GM21515 (cell line): ENCODE measurements around the gene SMIM26.
"Not testable (repeated sequence)": the region's sequence is repeated elsewhere in the genome, so short reads cannot be mapped to it uniquely, and the experiment has no call there.

Experiments
- ATAC-seq: cut with Tn5 transposase; IDR thresholded peaks from one replicate; pipeline ENCODE4 v1.9.1; 2021; ENCODE audit not compliant: unreplicated experiment

The SMIM26 gene, protein sequence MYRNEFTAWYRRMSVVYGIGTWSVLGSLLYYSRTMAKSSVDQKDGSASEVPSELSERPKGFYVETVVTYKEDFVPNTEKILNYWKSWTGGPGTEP

DNA sequence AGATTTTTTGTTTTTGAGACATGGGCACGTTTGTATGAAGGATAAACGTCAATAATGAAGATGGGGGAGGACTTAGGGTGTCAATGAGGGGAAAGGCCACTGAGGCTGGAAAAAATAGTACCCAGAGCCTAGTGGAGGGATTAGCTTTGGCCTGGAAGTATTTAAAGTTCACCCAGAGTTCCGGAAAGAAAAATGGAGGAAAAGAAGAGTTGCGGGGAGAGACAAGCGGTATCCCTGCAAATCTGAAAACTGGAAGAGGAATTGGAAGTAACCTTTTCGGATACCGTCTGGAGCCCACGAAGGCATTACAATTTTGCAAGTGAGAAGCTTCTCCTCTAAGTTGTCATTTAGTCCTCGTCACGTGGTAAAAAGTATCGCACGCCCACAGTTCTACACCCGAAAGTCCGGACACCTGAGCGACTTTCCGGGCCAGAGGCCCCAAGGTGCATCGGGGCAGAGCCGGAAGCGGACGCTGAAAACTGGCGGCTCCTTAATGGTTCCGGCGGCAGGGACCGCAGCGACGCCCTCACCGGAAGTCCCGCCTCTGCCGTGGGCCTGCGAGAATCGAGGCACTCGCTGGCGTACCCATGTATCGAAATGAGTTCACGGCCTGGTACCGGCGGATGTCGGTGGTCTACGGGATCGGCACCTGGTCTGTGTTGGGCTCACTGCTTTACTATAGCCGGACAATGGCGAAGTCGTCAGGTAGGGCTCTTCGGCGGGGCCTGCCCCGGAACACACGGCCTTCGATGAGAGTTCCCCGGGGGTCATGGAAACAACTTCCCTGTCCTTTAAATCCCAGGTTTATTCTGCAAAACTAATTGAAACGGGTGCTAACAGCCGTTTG is at the start of gene SMIM26:
Gene SMIM26 (plus strand): TSS at position 541 of the 847 bp plus-strand sequence. CDS start 47 bp downstream, at position 588.
- ATAC-seq = peak; percentile 98

DNA sequence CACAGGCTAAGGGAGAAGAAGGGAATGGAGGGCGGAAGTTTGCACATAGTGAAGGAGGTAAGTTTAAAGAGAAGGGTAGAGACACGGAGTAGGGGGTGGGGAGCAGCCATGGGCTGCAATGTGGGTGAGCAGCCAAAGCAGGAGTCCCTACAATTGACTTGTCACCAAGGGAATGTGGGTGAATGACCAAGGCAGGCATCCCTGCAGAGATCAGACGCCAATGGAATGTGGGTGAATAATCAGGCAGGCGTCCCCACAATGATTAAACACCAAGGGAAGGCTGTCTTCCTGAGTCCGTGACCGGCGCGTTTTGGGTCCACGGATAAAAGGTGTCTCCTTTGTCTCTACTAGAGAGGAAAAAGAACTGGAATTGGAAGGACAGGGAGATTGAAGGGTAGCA is 45.2 kb upstream of the SMIM26 start:
- ATAC-seq = not testable (repeated sequence)

DNA sequence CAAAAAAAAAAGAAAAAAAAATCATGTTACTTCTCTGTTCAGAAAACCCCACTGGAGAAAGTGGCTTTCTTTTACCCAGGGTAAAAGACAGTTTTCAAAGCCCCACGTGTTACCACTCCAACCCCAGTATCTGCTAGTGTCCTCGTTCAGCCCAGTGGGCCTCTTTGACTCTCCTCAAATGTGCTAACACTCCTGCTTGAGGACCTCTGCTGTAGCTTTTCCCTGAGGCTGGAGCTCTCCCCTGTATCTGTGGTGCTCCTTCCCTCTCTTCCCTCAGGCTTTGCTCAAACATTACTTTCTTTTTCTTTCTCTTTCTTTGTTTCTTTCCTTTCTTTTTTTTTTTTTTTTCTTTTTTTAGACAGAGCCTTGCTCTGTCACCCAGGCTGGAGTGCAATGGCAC is 44.2 kb upstream of the SMIM26 start:
- ATAC-seq = no peak

DNA sequence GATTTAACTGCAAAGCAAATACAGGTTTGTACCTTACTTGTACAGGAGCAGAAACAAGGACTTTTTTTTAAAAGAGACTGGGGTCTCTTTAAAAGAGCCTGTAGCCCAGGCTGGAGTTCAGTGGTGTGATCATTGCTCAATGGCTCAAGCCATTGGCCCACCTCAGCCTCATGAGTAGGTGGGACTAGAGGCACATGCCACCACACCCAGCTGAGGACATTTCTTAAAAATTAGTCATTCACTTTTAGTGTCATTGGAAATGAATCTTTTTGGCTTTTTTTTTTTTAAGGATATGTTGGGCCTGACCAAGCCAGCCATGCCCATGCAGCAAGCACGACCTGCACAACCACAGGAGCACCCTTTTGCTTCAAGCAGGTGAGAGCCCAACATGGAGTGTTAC is 42.6 kb upstream of the SMIM26 start:
- no peak for ATAC-seq

DNA sequence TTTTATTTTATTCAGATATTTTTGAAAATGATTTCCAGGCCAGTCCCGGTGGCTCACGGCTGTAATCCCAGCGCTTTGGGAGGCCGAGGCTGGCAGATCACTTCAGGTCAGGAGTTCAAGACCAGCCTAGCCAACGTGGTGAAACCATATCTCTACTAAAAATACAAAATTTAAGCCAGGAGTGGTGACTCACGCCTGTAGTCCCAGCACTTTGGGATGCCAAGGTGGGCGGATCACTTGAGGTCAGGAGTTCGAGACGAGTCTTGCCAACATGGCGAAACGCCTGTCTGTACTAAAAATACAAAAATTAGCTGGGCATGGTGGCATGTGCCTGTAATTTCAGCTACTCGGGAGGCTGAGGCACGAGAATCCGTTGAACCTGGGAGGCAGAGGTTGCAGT is 40.5 kb upstream of the SMIM26 start:
- ATAC-seq = not testable (repeated sequence)

DNA sequence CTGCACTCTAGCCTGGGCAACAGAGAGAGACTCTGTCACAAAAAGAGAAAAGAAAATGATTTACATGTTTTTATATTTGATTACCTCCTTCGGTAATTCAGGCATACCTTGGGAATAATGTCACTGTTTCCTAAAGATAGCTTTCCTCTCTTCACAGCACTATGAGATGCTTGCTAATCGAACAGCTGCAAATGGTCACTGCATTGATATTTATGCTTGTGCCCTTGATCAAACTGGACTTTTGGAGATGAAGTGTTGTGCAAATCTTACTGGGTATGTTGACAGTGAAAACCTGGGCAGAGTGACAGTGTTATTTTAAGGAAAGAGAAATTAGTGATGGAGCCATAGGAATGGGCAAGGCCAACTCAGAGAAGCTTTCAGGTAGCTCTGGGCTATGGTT is 39.9 kb upstream of the SMIM26 start:
- no peak for ATAC-seq

DNA sequence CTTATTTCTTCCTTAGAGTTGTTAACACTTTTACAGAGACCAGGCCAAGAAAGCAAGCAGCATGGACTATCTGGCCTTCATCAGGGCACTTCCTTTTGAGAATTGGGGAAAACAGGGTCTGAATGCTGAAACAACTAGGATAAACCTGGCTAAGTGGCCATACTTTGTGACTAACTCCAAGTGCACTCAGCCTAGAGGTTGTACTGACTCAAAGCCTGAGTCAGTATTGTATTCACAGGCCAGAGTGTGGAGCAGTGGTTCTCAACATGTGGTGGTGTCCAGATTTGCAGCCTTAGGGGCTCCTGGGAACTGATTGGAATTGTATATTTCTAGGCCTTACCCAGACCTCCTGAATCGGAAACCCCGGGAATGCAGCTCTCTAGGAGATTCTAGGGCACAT is 39.4 kb upstream of the SMIM26 start:
- ATAC-seq = no peak

DNA sequence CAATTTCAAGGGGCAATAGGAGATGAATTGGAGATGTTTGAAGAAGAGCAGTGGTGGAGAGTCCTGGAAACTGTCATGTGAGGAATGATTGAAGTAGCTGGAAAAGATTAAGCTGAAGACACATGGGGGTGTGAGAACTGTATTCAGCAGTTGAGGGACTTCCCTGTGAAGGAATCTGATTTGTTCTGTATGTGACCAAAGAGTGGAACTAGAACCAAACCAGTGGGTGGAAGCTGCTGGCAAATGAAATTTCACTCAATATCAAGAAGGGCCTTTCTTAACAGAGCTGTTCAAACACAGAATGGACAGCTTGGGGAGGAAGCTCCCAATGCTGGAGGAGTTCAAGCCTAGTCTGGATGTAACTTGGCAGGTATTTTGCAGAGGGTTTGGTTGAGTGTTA is 38.2 kb upstream of the SMIM26 start:
- ATAC-seq = no peak

DNA sequence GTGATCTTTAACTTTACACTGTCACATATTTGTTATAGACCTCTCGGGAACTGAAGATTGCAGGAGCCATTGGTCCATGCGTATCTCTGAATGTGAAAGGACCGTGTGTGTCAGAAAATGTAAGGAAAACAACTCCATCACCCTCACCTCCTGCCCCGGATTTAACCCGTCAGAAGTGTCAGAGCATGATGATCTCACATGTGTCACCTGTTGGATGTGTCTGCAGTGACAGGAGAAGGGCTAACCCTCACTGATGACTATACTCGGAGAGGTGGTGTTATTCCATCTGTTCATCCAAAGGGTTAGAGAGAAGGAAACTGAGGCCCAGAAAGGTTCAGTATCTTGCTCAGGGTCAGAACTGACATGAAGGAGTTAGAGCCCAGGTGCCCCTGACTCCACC is 34.6 kb upstream of the SMIM26 start:
- no peak for ATAC-seq

DNA sequence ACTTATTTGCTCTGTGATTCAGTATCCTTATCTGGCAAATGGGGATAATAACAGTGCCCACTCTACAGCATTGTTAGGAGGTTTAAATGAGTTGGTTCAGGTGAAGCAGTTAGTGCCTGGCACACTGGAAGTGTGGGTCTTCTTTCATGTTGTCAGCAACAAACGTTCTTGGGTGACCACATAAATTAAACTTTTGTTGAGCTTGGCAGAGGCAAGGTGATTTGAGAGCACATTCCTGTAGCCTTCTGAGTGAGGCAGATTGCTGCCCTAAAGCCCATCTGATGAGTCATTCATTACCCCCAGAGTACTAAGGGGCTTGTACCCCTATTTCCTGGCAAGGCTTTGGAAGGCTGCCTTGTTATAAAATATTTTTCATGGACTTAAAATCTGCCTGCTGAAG is 33.7 kb upstream of the SMIM26 start:
- ATAC-seq = no peak

DNA sequence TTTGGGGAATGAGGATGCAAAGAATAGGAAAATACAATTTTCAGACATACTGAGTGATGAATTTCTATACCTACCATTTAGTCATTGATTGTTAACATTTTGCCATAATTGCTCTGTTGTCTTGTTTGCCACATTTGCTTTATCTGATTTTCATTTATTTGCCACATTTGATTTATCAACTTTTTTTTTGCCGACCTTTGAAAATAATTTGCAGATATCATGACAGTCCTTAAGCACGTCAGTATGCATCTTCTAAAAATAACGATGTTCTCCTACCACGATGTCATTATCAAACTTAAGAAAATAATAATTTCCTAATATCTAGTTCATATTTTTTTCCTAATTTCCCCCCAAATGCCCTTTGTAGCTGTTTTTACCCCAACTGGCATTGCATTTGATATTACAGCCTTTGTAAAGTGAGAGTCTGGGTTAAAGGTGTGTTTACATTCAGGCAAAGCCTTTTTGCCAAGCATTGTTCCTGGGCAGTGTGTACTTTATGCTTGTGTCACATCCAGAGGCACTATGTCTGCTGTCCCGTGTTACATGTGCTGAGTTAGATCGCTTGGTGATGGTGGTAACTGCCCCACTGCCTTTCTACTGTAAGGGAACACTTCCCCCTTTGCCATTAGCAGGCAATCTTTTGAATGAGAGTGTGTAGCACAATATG is 33.1 kb upstream of the SMIM26 start:
- ATAC-seq = no peak

DNA sequence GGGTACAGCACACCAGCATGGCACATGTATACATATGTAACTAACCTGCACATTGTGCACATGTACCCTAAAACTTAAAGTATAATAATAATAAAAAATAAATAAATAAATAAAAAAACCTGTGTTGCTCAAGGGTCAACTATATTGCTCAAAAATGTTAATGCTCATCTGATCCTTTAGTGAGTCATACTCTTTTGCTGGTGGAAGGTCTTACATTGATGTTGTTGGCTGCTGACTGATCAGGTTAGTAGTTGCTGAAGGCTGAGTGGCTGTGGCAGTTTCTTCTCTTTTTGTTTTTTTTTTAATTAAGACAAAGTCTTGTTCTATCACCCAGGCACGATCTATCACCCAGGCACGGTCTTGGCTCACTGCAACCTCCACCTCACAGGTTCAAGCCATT is 29.6 kb upstream of the SMIM26 start:
- ATAC-seq = no peak

DNA sequence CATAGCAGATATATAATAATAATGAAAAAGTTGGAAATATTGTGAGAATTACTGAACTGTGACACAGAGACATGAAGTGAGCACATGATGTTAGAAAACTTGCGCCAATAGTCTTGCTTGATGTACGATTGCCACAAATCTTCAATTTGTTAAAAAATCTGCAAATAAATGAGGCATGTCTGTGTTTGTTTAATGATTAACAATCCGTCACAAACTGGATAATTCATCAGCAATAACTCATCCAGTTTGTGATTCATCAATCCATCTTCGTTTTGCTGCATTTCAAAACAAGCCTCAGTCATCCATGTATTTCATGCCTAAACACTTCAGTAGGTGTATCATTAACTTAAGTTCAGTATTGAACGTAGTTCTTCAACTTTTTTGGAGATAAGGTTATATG is 25.5 kb upstream of the SMIM26 start:
- ATAC-seq = no peak

DNA sequence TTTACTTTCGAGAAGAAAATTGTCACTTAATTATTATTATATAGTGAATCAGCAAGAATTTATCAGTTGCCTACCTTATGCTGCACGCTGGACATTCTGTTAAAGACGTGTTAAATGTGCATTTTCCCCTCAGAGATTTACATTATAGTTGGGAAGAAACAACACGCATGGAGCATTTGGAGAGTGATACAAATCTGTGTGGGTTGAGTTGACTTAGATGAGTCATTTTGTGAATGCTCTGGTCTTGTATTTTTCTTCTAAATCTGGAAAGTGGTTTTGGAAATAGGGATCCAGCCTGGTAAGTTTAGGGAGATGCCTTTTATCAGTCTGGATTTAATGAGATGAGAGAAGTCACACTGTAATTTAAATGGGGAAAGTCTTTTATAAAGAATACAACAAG is 24.0 kb upstream of the SMIM26 start:
- ATAC-seq = no peak

DNA sequence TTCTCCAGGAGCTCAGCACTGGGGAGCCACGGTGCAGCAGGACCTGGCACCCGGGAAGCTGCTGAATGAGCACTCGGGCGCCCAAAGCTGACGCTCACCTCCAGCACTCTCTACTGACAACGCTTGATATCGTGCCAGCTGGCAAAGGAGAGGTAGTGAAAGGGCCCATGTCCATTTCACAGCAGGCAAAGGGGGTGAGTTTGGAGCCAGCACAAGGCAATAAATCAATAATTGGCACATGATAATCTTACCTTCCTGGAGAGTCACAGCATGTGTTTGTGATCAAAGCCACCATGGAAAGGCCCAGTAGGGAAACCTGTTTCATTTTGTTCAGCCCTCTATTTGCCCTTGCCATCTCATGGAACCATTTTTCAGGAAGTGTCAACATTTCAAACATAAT is 23.3 kb upstream of the SMIM26 start:
- no peak for ATAC-seq

DNA sequence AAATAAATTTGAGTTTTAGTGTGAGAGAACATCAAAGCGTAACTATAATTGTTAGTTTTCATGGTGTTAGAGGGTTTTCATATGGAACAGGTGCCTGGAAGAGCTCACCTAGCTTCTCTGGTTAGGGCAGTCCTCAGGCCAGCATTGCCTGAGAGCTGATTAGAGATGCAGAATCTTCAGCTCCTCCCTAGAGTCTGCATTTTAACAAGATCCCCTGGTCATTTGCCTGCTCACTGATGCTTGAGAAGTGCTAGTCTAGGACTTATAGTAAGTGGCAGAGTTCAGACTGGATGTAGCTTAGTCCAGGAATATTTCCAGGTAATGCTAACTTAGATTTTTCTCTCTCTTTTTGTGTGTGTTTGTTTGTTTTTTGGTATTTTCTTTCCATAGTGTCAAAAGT is 21.7 kb upstream of the SMIM26 start:
- no peak for ATAC-seq

DNA sequence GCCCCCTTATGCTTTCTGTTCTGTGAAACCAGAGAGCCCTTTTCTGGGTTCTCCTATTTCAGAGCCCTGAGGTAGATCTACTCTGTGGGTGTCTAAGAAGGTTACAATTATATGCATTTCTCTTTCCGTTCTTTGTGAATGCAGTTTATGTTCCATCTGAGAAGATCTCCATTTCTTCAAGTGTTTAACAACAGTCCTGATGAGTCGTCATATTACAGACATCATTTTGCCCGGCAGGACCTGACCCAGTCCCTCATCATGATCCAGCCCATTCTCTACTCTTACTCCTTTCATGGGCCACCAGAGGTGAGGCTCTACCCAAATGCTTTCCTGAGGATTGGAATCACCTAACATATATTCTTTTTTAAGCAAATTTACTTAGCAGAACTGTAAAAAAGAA is 18.8 kb upstream of the SMIM26 start:
- ATAC-seq = no peak

DNA sequence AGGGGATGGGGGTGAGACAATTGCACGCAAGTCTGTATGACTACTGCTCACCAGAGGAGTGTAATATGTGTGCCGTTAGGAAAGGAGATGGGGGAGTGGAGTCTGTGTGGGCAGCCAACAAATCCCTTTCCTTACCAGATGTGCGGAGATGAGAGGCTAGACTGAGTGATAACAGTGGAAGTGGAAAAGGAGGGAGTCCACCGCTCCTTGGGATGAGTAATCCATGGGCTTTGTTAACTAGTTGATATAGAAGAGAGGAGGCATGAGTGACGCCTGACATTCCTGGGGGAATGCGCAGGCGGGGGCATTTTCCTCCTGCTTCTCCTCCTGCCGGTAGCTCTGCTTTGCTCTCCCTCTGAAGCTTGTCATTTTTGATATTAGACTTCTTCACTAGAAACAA is 13.5 kb upstream of the SMIM26 start:
- ATAC-seq = no peak

DNA sequence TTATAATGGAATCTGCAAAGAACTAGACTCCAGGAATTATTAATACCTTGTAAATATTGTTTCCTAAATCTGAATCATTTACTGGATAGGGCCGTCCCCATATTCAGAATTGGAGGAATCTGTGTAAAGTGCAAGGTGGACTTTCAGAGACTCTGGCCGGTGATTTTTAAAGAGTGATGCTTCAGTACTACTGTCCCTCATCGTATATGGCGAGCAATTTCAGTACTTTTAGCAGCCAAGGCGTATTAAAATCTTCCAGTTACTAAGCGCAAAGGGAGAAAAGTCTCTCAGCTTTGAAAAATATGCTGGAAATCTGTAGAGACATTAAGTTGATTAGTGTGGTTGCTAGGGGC is 483 bp downstream of the SMIM26 start:
- peak; percentile 22 for ATAC-seq

DNA sequence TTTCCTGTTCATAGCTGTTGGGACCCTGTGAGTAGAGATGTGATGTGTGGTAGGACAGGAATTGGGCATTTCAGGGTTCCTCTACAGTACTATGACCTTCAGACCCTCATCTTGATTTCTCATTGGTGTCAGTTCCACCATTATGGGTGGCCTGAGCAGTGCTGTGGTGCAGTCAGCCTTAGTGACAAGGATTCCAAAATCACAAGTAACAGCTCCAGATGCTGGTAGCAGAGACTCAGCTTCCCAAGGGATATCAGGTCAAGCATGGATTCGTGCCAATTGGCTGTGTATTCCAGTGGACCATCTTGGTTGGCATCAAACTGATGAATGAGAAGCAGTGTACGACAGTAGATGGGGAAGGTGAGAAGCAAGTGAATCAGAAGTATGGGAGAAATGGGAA is 3.8 kb downstream of the SMIM26 start:
- ATAC-seq = no peak

DNA sequence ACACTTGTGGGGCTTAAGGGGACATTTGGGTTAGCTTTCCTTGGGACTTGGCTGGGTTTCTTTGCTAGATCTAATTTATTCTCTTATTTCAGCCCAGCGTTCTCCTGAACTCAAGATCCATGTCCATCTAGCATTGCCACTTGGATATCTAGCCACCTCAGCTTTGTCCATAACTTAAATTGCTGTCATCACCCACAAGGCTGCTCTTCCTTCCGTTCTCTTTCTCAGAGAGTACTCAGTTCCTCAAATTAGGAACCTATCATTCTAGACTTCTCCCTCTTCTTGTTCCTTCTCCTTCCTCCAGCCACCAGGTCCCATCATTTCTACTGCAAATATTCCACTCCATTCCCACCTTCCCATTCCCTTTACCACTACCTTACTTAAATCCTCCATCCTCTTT is 4.3 kb downstream of the SMIM26 start:
- no peak for ATAC-seq

DNA sequence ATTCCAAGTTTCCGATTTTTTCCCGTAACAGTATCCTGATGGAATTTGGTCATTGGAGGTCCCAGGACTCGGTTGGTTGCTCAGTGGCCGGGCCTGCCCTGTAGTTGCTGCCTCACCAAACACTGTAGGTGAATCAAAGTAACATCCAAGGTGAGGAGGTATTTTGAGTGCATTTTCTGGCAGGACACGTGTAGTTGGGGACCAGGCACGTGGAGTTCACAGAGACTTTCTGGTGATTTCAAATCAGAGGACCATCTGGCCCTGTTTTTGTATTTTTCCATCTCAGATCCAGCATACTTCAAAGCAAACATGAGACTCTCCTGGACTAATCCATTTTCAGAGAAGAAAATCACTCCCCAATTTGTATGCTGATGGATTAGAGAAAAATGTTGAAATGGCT is 10.7 kb downstream of the SMIM26 start:
- no peak for ATAC-seq

DNA sequence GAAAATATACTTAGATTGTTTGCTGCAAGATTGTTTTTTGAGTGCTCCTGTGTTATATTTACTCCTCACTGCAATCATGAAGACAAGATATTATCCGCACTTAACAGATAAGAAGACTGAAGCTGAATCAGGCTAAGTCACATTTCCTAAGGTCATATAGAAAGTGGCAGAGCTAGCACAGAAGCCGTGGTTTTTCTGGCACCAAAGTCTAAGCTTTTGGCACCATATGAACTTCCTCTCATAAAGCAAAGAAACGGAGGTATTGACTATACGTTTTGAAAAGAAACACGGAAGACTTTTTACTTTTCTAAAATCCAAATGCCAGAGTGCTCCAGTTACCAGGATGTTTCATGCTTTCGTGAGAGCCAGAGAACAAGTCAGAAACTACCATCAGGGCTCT is 11.3 kb downstream of the SMIM26 start:
- ATAC-seq = no peak
